HepG2 (cell line): ENCODE data around the gene GRIK5. TPM values are rescaled to one million over a fixed set of nuclear protein-coding genes. Genes with fewer than 3 reads are reported as not detected.

ENCODE experiments used
- ATAC-seq: fragments of 200-7000 bp; cut with Tn5 transposase; 3 replicates; pipeline ENCODE4 v1.9.1; 2020; ENCODE audit warnings: mild to moderate bottlenecking, moderate library complexity
- BruUV-seq: library from RNA; stranded (reverse); fragments of 400-500 nt; replicated peaks from 2 replicates; lab custom pipeline; 2021; lab: Mats Ljungman, UMichigan
- CTCF ChIA-PET: fragments of 300-600 bp; formaldehyde crosslinking; extraction: SDS; loops from one replicate; lab custom pipeline; 2021; ENCODE audit warnings: low total read pairs, inconsistent platforms, low intra/inter-chr PET ratio; lab: Yijun Ruan, JAX
- POLR2A ChIA-PET: fragments of 350-600 bp; sonication (Branson Sonifier 250); formaldehyde crosslinking; loops from one replicate; lab custom pipeline; 2020; ENCODE audit warnings: antibody characterized with exemption, inconsistent platforms; lab: Yijun Ruan, JAX
- DNase-seq: peaks from one replicate; pipeline ENCODE4 v3.0.0-alpha.2; 2015; ENCODE audit warnings: low spot score
- FAIRE-seq: peaks from 3 replicates; lab custom pipeline; 2011; peaks lifted over from hg19 to GRCh38; lab: Jason Lieb, UNC
- H2AFZ ChIP-seq: one replicate; pipeline ENCODE4 v1.6.1; 2011; ENCODE audit warnings: low read length, inconsistent platforms
- H3K27ac ChIP-seq: fragments of 300-600 bp; 3 replicates; pipeline ENCODE4 v1.8.0; 2011; ENCODE audit warnings: mixed run types, mild to moderate bottlenecking, mixed read lengths, low read length, inconsistent platforms; ENCODE audit not compliant: insufficient read depth; ENCODE audit errors: extremely low read length
- H3K27me3 ChIP-seq, 2 experiments: fragments of 200-600 bp in 1 of 2; 2 replicates in 1 of 2; 3 replicates in 1 of 2; pipeline versions ENCODE4 v1.6.0 to v1.8.0; 2011; ENCODE audit warnings: low read length in 2 of 2, mild to moderate bottlenecking in 2 of 2, moderate library complexity in 2 of 2, inconsistent platforms in 1 of 2; ENCODE audit not compliant: insufficient read depth in 2 of 2, control insufficient read depth in 1 of 2
- H3K36me3 ChIP-seq, 2 experiments: fragments of 200-600 bp in 1 of 2; replicated peaks in 1 of 2; 2 replicates in 1 of 2; 3 replicates in 1 of 2; pipeline versions ENCODE4 v1.5.1 to v1.8.0; 2011; ENCODE audit warnings: low read length in 2 of 2, inconsistent platforms in 1 of 2; ENCODE audit not compliant: insufficient read depth in 2 of 2, control insufficient read depth in 1 of 2
- H3K4me1 ChIP-seq: 2 replicates; pipeline ENCODE4 v1.5.1; 2012; ENCODE audit warnings: low read length, inconsistent platforms; ENCODE audit not compliant: insufficient read depth
- H3K4me2 ChIP-seq: 2 replicates; pipeline ENCODE4 v1.6.0; 2011; ENCODE audit warnings: low read depth, low read length, inconsistent platforms
- H3K4me3 ChIP-seq, 3 experiments: fragments of 200-600 bp in 1 of 3; sonication (generic), shearing (Covaris generic) in 1 of 3; replicated peaks in 1 of 3; 2 replicates each; pipeline ENCODE4 v1.5.1; 2011 to 2016; ENCODE audit warnings: low read length in 3 of 3, inconsistent platforms in 2 of 3, low read depth in 2 of 3, mild to moderate bottlenecking in 2 of 3, control low read depth in 1 of 3, mixed read lengths in 1 of 3; ENCODE audit not compliant: insufficient read depth in 1 of 3
- H3K79me2 ChIP-seq: one replicate; pipeline ENCODE4 v1.6.1; 2011; ENCODE audit warnings: low read length, inconsistent platforms; ENCODE audit not compliant: insufficient read depth
- H3K9ac ChIP-seq: 2 replicates; pipeline ENCODE4 v1.6.0; 2011; ENCODE audit warnings: mild to moderate bottlenecking, low read depth, low read length, inconsistent platforms; ENCODE audit not compliant: insufficient read depth
- H3K9me3 ChIP-seq: 2 replicates; pipeline ENCODE4 v1.5.1; 2012; ENCODE audit warnings: mild to moderate bottlenecking, low read length
- H4K20me1 ChIP-seq: 2 replicates; pipeline ENCODE4 v1.6.0; 2011; ENCODE audit warnings: inconsistent platforms, mild to moderate bottlenecking, low read length, moderate library complexity; ENCODE audit not compliant: insufficient read depth
- ATF7 ChIP-seq, 2 experiments: fragments of 450-650 bp in 1 of 2; sonication (generic) in 1 of 2; formaldehyde crosslinking in 1 of 2; IDR thresholded peaks; 2 replicates each; pipeline versions ENCODE4 v1.4.0 to v1.6.1; 2016 to 2020; ENCODE audit warnings: antibody characterized with exemption in 1 of 2, mild to moderate bottlenecking in 1 of 2, missing genetic modification reagents in 1 of 2
- CREB1 ChIP-seq, 2 experiments: fragments of 450-650 bp in 1 of 2; IDR thresholded peaks; 2 replicates each; pipeline ENCODE4 v1.6.1; 2016 to 2017; ENCODE audit warnings: control low read depth in 1 of 2, mild to moderate bottlenecking in 1 of 2, missing compliant biosample characterization in 1 of 2, missing genetic modification characterization in 1 of 2
- CREM ChIP-seq, 2 experiments: sonication (generic) in 1 of 2; formaldehyde crosslinking in 1 of 2; IDR thresholded peaks; 2 replicates each; pipeline versions ENCODE4 v1.4.0 to v1.6.1; 2016 to 2020; ENCODE audit warnings: antibody characterized with exemption in 1 of 2, mild to moderate bottlenecking in 1 of 2, missing genetic modification reagents in 1 of 2
- FOSL2 ChIP-seq: sonication (generic); formaldehyde crosslinking; IDR thresholded peaks from 2 replicates; pipeline ENCODE4 v1.4.0; 2020; ENCODE audit warnings: missing genetic modification reagents
- TFDP1 ChIP-seq: IDR thresholded peaks from 2 replicates; pipeline ENCODE4 v1.6.1; 2016; ENCODE audit warnings: missing compliant biosample characterization, missing genetic modification reagents, borderline replicate concordance
- ZNF3 ChIP-seq: IDR thresholded peaks from 2 replicates; pipeline ENCODE4 v1.7.0; 2017; ENCODE audit warnings: inconsistent platforms
- ZNF549 ChIP-seq: sonication (generic); formaldehyde crosslinking; IDR thresholded peaks from 2 replicates; pipeline ENCODE4 v1.5.0; 2020; ENCODE audit warnings: missing genetic modification reagents
- WGBS: methylation state at CpG from one replicate; pipeline ENCODE4 v1.1.6; 2017; ENCODE audit warnings: low lambda C conversion rate; 5-methylcytosine and 5-hydroxymethylcytosine counted together
- in situ Hi-C: cut with HindIII; loops from 2 replicates; pipeline ENCODE4 v1.10.0; 2017; ENCODE audit warnings: low pct_unique_long_range_greater_than_20kb; ENCODE audit not compliant: extremely low pct_ligation_motif_present
- intact Hi-C: fragments of 100-400 bp; cut with micrococcal nuclease; formaldehyde crosslinking; loops from one replicate; pipeline ENCODE4 v1.10.0; 2022; ENCODE audit not compliant: unreplicated experiment
- polyA plus RNA-seq, 8 experiments: library from polyadenylated mRNA; depleted of rRNA in 3 of 8; stranded (reverse) in 7 of 8; unstranded in 1 of 8; fragments of >200 nt; fragmentation: Illumina TruSeq in 4 of 8; extraction: Trizol in 4 of 8; gene quantifications; 2 replicates each; pipeline versions ENCODE4 v1.2.1 to v1.2.3, GENCODE V29; 2011 to 2016; ENCODE audit warnings: low read depth in 4 of 8, missing spikeins in 1 of 8, mixed read lengths in 1 of 8; ENCODE audit not compliant: insufficient read depth in 1 of 8
- total RNA-seq, 5 experiments: library from RNA; depleted of rRNA; stranded (reverse); fragments of >200 nt; fragmentation: Illumina TruSeq; extraction: Trizol; gene quantifications; 2 replicates each; pipeline ENCODE4 v1.2.3, GENCODE V29; 2016; ENCODE audit warnings: low read depth in 1 of 5

The GRIK5 gene
- total and polyA plus RNA-seq, 2 of the 13 experiments (the other 11 are each of a cell fraction or from before 2014, with no cell fraction given), result not detected

- H3K79me2 ChIP-seq, result no peaks in the 10 kb centered on the region
- H3K4me3 ChIP-seq, result no peak overlapping the region
- H3K4me2 ChIP-seq, result no peak overlapping the region
- no TSS peak for BruUV-seq
- H2AFZ ChIP-seq, result no peak overlapping the region
- H3K9me3 ChIP-seq, result no peaks in the 10 kb centered on the region
- ATAC-seq (peak; percentile 51), DNase-seq (peak; percentile 33), FAIRE-seq (no peak)
- peaks cover 2 to 3% of the 10 kb centered on the region in 2 experiments; a peak in 4 of 5 replicates for H3K27me3 ChIP-seq
- intact Hi-C loops, result no loop called here
- H3K4me1 ChIP-seq, result no peaks in the 10 kb centered on the region
- in situ Hi-C loops, result no loop called here
- TF ChIP-seq ATF7 (IDR thresholded peaks at IDR 0.05), result 0 out of 2 replicates have a peak, but pooled peaks have one; percentile 13
- TF ChIP-seq ATF7 (CRISPR knock-in tag; IDR thresholded peaks at IDR 0.05), result no peak
- TF ChIP-seq CREM (IDR thresholded peaks at IDR 0.05), result peak; percentile 50; the same call in 1 of the 2 replicates
- TF ChIP-seq CREM (CRISPR knock-in tag; IDR thresholded peaks at IDR 0.05), result no peak
- no peak for TF ChIP-seq TFDP1 (CRISPR knock-in tag)
- TF ChIP-seq FOSL2 (CRISPR knock-in tag), result peak; percentile 51
- TF ChIP-seq ZNF3, result 0 out of 2 replicates have a peak, but pooled peaks have one; percentile 55
- peak; percentile 42; the same call in 1 of the 2 replicates for TF ChIP-seq CREB1 (IDR thresholded peaks at IDR 0.05)
- peak; percentile 45; the same call in 1 of the 2 replicates for TF ChIP-seq CREB1 (CRISPR knock-in tag; IDR thresholded peaks at IDR 0.05)
- no peak for TF ChIP-seq ZNF549
- H3K36me3 ChIP-seq, result no peaks in the 10 kb centered on the region
- H3K27ac ChIP-seq, result no peak overlapping the region
- ChIA-PET POLR2A (interaction anchor here (0.7 kb wide), 1 partner anchor 37 kb away, joined by 4 read pairs; the partner anchor contains the start of gene ZNF574), CTCF (no interaction called here)
- H4K20me1 ChIP-seq, result no peaks in the 10 kb centered on the region
- WGBS, result 12% methylated on average over 10 of the region's 10 CpGs
- H3K9ac ChIP-seq, result no peak overlapping the region
Observed at GRCh38 chr19:42113641-42114348, 43.8 kb upstream of the GRIK5 start.
